H1 (cell line): Measurements from ENCODE around the gene KLF4.

Source experiments
- TAF1 ChIP-seq: IDR thresholded peaks from 2 replicates; pipeline ENCODE4 v1.6.1; 2011; ENCODE audit warnings: mild to moderate bottlenecking, low read depth, low read length
- TF ChIP-seq, protein P1 (sequence below), 3 experiments: IDR thresholded peaks; 1 replicate in 2 of 3; 2 replicates in 1 of 3; pipeline versions ENCODE4 v1.5.1 to v1.6.1; 2011; ENCODE audit warnings: low read length in 3 of 3, mild to moderate bottlenecking in 3 of 3, inconsistent platforms in 2 of 3, low read depth in 1 of 3, moderate library complexity in 1 of 3; ENCODE audit not compliant: insufficient read depth in 1 of 3; ENCODE audit errors: control extremely low read depth in 1 of 3

DNA sequence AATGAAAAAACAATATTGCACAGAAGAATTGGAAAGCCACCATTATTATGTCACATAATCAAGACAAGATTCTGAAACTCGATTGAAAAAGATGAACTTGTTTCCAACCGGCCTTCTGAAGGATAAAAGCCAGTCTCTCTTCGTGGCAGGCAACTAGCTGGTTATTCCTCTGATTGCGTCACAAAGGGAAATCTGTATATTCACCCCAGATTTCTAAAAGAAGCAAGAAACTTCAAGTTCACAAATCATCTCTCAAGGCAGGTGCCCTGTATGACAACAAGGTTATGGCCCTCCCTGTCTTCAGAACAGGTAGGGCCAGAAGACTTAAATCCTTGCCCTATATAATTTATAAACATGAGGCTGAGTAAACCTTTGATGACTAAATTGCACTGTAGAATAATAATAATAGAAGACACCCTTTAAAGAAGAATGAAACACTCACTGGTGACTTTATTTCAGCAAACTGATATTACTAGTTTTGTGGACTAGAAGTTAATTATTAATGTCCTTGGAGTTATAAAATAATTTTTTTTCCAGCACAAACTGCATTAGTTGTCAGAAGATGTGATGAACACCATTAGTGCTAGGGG is 2.9 kb upstream of the KLF4 start:
- no peak for TF ChIP-seq TAF1
- TF ChIP-seq, protein P1, sequence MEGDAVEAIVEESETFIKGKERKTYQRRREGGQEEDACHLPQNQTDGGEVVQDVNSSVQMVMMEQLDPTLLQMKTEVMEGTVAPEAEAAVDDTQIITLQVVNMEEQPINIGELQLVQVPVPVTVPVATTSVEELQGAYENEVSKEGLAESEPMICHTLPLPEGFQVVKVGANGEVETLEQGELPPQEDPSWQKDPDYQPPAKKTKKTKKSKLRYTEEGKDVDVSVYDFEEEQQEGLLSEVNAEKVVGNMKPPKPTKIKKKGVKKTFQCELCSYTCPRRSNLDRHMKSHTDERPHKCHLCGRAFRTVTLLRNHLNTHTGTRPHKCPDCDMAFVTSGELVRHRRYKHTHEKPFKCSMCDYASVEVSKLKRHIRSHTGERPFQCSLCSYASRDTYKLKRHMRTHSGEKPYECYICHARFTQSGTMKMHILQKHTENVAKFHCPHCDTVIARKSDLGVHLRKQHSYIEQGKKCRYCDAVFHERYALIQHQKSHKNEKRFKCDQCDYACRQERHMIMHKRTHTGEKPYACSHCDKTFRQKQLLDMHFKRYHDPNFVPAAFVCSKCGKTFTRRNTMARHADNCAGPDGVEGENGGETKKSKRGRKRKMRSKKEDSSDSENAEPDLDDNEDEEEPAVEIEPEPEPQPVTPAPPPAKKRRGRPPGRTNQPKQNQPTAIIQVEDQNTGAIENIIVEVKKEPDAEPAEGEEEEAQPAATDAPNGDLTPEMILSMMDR (IDR thresholded peaks at IDR 0.05; ENCODE audit: control extremely low read depth in 1 of 3, insufficient read depth in 1 of 3, low read depth in 1 of 3, low read length in 3 of 3) = no peak
